ENCODE measurements around the gene MDK. TPM values are rescaled to one million over a fixed set of nuclear protein-coding genes. Genes with fewer than 3 reads are reported as not detected.

The MDK gene
- total and polyA plus RNA-seq, 2 experiments from 2014 or later = 3,396 to 4,339 TPM

DNA sequence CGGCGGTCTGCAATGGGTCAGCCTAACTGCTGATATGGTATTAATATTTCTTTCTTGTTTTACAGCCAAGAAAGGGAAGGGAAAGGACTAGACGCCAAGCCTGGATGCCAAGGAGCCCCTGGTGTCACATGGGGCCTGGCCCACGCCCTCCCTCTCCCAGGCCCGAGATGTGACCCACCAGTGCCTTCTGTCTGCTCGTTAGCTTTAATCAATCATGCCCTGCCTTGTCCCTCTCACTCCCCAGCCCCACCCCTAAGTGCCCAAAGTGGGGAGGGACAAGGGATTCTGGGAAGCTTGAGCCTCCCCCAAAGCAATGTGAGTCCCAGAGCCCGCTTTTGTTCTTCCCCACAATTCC lies 1.9 kb downstream of the MDK start:
- TF ChIP-seq, protein P1, sequence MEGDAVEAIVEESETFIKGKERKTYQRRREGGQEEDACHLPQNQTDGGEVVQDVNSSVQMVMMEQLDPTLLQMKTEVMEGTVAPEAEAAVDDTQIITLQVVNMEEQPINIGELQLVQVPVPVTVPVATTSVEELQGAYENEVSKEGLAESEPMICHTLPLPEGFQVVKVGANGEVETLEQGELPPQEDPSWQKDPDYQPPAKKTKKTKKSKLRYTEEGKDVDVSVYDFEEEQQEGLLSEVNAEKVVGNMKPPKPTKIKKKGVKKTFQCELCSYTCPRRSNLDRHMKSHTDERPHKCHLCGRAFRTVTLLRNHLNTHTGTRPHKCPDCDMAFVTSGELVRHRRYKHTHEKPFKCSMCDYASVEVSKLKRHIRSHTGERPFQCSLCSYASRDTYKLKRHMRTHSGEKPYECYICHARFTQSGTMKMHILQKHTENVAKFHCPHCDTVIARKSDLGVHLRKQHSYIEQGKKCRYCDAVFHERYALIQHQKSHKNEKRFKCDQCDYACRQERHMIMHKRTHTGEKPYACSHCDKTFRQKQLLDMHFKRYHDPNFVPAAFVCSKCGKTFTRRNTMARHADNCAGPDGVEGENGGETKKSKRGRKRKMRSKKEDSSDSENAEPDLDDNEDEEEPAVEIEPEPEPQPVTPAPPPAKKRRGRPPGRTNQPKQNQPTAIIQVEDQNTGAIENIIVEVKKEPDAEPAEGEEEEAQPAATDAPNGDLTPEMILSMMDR (IDR thresholded peaks at IDR 0.05; ENCODE audit: low read depth, low read length) = no peak
- H3K4me1 ChIP-seq (ENCODE audit: low read depth) = peaks cover 19% of the 10 kb centered on the region
- no peaks in the 10 kb centered on the region for H3K9me3 ChIP-seq (ENCODE audit: low read depth)
- H3K36me3 ChIP-seq = peaks cover 4% of the 10 kb centered on the region
- no peak overlapping the region for H3K27ac ChIP-seq
- DNase-seq (ENCODE audit: low read depth in 1 of 2, low spot score in 1 of 2) = no peak
- no peak overlapping the region for H3K4me3 ChIP-seq
- H3K27me3 ChIP-seq = no peaks in the 10 kb centered on the region

DNA sequence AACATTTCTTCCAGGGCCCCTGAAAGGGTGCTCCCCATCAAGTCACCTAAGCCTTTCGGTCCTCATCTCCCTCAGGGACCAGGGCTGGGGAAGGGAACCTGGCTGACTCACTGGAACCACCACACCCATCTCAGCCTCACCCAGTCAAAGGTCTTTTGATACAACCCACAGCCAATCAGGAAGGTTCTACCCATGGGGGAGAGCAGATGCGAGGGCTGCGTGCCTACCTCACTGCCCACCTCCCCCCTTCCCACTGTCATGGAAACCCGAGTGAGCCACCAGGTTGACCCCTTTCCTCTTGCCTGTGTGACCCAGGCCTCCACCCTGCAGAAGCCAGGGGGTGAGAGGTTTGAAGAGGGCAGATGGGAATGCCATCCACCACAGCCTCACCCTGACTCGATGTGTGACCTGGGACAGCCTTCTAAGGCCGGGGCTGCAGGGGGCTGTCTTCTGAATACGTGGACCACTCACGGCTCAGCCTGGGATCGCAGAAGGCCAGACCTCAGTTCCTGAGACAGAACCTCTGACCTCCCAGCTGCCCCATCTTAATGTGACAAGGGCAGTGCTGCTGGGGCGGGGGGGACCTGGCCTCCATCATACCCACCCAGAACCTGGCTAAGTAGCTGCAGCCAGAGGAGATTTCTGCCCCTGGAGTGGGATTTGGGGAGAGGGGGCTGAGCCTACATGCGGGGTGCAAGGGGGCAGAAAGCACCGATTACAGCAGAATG lies 2.7 kb downstream of the MDK start:
- Histone ChIP-seq H3K27ac (no peak overlapping the region), H3K4me3 (no peak overlapping the region), H3K9me3 (ENCODE audit: low read depth) (no peaks in the 10 kb centered on the region), H3K27me3 (no peaks in the 10 kb centered on the region), H3K4me1 (ENCODE audit: low read depth) (peaks cover 21% of the 10 kb centered on the region), H3K36me3 (peaks cover 4% of the 10 kb centered on the region)
- TF ChIP-seq, protein P1 (IDR thresholded peaks at IDR 0.05; ENCODE audit: low read depth, low read length) = no peak
- no peak for DNase-seq (ENCODE audit: low read depth in 1 of 2, low spot score in 1 of 2)

DNA sequence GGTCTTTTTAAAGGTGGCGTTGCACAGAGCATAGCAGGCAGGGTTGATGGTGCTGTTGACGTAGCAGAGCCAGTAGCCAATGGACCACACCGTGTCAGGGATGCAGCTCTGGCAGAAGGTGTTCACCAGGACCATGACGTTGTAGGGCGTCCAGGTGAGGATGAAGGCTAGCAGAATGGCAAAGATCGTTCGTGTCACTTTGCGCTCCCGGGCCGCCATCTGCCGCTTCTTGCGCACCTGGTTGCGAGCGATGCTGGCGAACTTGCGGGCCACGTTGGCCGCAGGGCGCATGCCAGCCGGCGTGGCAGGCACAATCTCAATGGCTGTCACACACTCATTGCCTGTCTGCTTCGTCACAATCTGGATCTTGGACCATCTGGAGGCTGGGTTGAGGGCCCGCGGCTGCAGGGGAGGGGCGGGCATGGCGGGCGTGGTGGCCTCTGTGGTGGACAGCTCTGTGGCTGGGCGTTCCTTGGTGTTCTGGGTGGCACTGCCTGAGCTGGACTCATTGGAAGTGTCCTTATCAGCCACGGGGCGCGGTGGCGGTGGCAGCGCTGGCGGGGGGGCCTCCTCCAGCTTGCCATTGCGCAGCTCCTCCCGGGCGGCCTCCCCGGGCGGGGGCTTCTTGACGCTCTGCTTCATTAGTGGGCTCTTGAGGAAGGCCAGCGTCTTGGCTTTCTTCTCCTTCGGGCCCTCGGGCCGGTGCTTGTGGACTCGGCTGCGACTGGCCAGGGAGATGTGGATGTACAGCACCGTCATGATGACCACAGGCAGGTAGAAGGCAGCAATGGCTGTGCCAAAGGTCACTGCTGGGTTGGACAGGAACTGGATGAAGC lies 3.9 kb downstream of the MDK start:
- no peak for DNase-seq (ENCODE audit: low read depth in 1 of 2, low spot score in 1 of 2)
- Histone ChIP-seq H3K27me3 (peaks cover 9% of the 10 kb centered on the region), H3K4me3 (no peak overlapping the region), H3K4me1 (ENCODE audit: low read depth) (peaks cover 22% of the 10 kb centered on the region), H3K36me3 (peaks cover 4% of the 10 kb centered on the region), H3K27ac (no peak overlapping the region), H3K9me3 (ENCODE audit: low read depth) (no peaks in the 10 kb centered on the region)
- TF ChIP-seq, protein P1 (IDR thresholded peaks at IDR 0.05; ENCODE audit: low read depth, low read length) = no peak

DNA sequence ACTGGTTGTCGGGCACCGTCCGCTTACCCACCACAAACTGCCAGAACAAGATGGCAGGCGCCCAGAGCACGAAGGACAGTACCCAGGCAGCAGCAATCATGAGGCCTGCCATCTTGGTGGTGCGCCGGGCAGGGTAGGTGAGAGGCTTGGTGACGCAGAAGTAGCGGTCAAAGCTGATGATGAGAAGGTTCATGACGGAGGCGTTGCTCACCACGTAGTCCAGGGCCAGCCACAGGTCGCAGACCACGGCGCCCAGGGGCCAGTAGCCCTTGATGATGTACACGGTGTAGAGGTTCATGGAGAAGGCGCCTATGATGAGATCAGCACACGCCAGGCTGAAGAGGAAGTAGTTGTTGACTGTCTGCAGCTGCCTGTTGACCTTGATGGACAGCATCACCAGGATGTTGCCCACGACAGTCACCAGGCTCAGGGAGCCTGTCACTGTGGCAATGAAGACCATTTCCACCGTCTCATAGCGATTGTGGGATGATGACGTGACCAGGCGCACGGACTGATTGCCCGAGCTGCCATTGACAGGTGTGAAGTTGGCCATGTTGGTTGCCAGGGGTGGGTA lies 4.6 kb downstream of the MDK start:
- TF ChIP-seq, protein P1 (IDR thresholded peaks at IDR 0.05; ENCODE audit: low read depth, low read length) = no peak
- Histone ChIP-seq H3K27me3 (peaks cover 16% of the 10 kb centered on the region), H3K27ac (no peak overlapping the region), H3K4me3 (no peak overlapping the region), H3K36me3 (peaks cover 4% of the 10 kb centered on the region), H3K4me1 (ENCODE audit: low read depth) (peaks cover 22% of the 10 kb centered on the region), H3K9me3 (ENCODE audit: low read depth) (no peaks in the 10 kb centered on the region)
- DNase-seq (ENCODE audit: low read depth in 1 of 2, low spot score in 1 of 2) = no peak

DNA sequence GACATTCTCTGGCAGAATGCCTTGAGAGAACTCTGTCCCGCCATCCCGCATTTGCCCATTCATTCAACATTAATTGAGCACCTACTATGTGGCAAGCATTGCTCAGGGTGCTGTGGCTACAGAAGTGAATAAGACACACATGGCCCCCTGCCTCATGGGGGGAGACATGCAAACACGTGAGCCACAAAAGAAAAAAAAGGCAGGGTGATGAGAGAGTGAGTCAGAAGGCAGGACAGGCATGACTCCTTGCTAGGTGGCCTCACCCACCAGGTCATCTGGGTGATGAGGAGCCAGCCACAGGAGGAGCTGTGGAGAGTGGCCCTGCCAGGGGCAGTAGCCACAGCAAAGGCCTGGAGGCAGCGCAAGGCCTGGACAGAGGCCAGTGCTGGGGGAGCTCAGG lies 5.2 kb downstream of the MDK start:
- TF ChIP-seq, protein P1 (IDR thresholded peaks at IDR 0.05; ENCODE audit: low read depth, low read length) = no peak
- Histone ChIP-seq H3K4me1 (ENCODE audit: low read depth) (peaks cover 22% of the 10 kb centered on the region), H3K9me3 (ENCODE audit: low read depth) (no peaks in the 10 kb centered on the region), H3K27ac (no peak overlapping the region), H3K27me3 (peaks cover 20% of the 10 kb centered on the region), H3K36me3 (peaks cover 4% of the 10 kb centered on the region), H3K4me3 (no peak overlapping the region)
- no peak for DNase-seq (ENCODE audit: low read depth in 1 of 2, low spot score in 1 of 2)
